HEK293 (cell line): Measurements from ENCODE around the gene ABHD17A.
"Not testable (repeated sequence)": the region's sequence is repeated elsewhere in the genome, so short reads cannot be mapped to it uniquely, and the experiment has no call there.

Source experiments
- ZBTB20 ChIP-seq: fragments of 450-650 bp; formaldehyde crosslinking; IDR thresholded peaks from 2 replicates; pipeline ENCODE4 v1.5.1; 2016; ENCODE audit warnings: missing biosample characterization, missing genetic modification characterization
- ZFP41 ChIP-seq: fragments of 450-650 bp; formaldehyde crosslinking; IDR thresholded peaks from 2 replicates; pipeline ENCODE4 v1.5.1; 2016; ENCODE audit warnings: missing biosample characterization, missing genetic modification characterization, borderline replicate concordance
- ZNF174 ChIP-seq: fragments of 450-650 bp; formaldehyde crosslinking; IDR thresholded peaks from 2 replicates; pipeline ENCODE4 v1.5.0; 2017; ENCODE audit warnings: missing biosample characterization, mild to moderate bottlenecking, missing genetic modification characterization
- ZNF175 ChIP-seq: fragments of 450-650 bp; formaldehyde crosslinking; IDR thresholded peaks from 2 replicates; pipeline ENCODE4 v1.5.1; 2016; ENCODE audit warnings: missing biosample characterization, missing genetic modification characterization
- TF ChIP-seq, protein P1 (sequence below): fragments of 450-650 bp; formaldehyde crosslinking; IDR thresholded peaks from 2 replicates; pipeline ENCODE4 v1.5.1; 2016; ENCODE audit warnings: missing biosample characterization, missing genetic modification characterization
- TF ChIP-seq, protein P2 (sequence below): fragments of 450-650 bp; formaldehyde crosslinking; IDR thresholded peaks from 2 replicates; pipeline ENCODE4 v1.5.1; 2016; ENCODE audit warnings: missing biosample characterization, missing genetic modification characterization
- TF ChIP-seq, protein P3 (sequence below): fragments of 450-650 bp; formaldehyde crosslinking; IDR thresholded peaks from 2 replicates; pipeline ENCODE4 v1.5.1; 2016; ENCODE audit warnings: missing biosample characterization, missing genetic modification characterization

DNA sequence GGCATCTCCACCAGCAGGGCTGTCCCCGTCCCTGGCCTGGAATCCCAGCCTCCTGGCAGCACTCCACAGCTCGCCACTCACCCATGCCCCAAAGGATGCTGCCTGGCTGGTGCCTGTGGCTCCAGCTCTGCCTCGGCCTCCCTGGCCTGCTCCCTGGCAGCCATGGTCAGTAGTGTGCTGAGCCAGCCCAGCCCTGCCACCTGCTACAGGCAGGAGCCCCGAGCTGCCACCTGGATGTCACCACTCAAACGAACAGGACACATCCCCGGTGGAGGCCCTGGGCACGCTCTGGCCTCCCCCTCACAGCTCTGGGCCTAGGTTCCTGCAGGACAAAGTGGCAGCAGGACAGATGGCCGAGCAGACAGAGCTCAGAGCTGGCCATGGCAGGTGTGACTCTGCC lies 6.7 kb downstream of the ABHD17A start:
- TF ChIP-seq, protein P1, sequence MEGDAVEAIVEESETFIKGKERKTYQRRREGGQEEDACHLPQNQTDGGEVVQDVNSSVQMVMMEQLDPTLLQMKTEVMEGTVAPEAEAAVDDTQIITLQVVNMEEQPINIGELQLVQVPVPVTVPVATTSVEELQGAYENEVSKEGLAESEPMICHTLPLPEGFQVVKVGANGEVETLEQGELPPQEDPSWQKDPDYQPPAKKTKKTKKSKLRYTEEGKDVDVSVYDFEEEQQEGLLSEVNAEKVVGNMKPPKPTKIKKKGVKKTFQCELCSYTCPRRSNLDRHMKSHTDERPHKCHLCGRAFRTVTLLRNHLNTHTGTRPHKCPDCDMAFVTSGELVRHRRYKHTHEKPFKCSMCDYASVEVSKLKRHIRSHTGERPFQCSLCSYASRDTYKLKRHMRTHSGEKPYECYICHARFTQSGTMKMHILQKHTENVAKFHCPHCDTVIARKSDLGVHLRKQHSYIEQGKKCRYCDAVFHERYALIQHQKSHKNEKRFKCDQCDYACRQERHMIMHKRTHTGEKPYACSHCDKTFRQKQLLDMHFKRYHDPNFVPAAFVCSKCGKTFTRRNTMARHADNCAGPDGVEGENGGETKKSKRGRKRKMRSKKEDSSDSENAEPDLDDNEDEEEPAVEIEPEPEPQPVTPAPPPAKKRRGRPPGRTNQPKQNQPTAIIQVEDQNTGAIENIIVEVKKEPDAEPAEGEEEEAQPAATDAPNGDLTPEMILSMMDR: not testable (repeated sequence)
- TF ChIP-seq ZFP41 (tag by site-specific recombination); ZNF174 (tag by site-specific recombination); ZBTB20 (tag by site-specific recombination); ZNF175: not testable (repeated sequence)
- TF ChIP-seq, protein P2, sequence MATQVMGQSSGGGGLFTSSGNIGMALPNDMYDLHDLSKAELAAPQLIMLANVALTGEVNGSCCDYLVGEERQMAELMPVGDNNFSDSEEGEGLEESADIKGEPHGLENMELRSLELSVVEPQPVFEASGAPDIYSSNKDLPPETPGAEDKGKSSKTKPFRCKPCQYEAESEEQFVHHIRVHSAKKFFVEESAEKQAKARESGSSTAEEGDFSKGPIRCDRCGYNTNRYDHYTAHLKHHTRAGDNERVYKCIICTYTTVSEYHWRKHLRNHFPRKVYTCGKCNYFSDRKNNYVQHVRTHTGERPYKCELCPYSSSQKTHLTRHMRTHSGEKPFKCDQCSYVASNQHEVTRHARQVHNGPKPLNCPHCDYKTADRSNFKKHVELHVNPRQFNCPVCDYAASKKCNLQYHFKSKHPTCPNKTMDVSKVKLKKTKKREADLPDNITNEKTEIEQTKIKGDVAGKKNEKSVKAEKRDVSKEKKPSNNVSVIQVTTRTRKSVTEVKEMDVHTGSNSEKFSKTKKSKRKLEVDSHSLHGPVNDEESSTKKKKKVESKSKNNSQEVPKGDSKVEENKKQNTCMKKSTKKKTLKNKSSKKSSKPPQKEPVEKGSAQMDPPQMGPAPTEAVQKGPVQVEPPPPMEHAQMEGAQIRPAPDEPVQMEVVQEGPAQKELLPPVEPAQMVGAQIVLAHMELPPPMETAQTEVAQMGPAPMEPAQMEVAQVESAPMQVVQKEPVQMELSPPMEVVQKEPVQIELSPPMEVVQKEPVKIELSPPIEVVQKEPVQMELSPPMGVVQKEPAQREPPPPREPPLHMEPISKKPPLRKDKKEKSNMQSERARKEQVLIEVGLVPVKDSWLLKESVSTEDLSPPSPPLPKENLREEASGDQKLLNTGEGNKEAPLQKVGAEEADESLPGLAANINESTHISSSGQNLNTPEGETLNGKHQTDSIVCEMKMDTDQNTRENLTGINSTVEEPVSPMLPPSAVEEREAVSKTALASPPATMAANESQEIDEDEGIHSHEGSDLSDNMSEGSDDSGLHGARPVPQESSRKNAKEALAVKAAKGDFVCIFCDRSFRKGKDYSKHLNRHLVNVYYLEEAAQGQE (tag by site-specific recombination): not testable (repeated sequence)
- TF ChIP-seq, protein P3, sequence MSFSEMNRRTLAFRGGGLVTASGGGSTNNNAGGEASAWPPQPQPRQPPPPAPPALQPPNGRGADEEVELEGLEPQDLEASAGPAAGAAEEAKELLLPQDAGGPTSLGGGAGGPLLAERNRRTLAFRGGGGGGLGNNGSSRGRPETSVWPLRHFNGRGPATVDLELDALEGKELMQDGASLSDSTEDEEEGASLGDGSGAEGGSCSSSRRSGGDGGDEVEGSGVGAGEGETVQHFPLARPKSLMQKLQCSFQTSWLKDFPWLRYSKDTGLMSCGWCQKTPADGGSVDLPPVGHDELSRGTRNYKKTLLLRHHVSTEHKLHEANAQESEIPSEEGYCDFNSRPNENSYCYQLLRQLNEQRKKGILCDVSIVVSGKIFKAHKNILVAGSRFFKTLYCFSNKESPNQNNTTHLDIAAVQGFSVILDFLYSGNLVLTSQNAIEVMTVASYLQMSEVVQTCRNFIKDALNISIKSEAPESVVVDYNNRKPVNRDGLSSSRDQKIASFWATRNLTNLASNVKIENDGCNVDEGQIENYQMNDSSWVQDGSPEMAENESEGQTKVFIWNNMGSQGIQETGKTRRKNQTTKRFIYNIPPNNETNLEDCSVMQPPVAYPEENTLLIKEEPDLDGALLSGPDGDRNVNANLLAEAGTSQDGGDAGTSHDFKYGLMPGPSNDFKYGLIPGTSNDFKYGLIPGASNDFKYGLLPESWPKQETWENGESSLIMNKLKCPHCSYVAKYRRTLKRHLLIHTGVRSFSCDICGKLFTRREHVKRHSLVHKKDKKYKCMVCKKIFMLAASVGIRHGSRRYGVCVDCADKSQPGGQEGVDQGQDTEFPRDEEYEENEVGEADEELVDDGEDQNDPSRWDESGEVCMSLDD: not testable (repeated sequence)
